Stomach (tissue), 9 donors: ENCODE measurements around the gene ADAMTSL3. TPM values are rescaled to one million over a fixed set of nuclear protein-coding genes. Genes with fewer than 3 reads are reported as not detected.

Experiments used
- DNase-seq, 2 donors: peaks; one replicate each; pipeline versions ENCODE4 v3.0.0 to v3.0.0-alpha.2; 2013 to 2019
- H3K27ac ChIP-seq, 5 donors: fragments of 200-600 bp in 4 of 5; sonication (generic) in 4 of 5; one replicate each; pipeline ENCODE4 v1.5.1; 2013 to 2019; ENCODE audit warnings: mild to moderate bottlenecking in 1 of 5, moderate library complexity in 1 of 5
- H3K27me3 ChIP-seq, 3 donors: fragments of 200-600 bp; sonication (generic); one replicate each; pipeline ENCODE4 v1.5.1; 2017 to 2019; ENCODE audit warnings: mixed run types in 1 of 3
- H3K36me3 ChIP-seq, 4 donors: fragments of 200-600 bp; sonication (generic); 1 replicate in 3 of 4; 2 replicates in 1 of 4; pipeline ENCODE4 v1.5.1; 2016 to 2019
- H3K4me1 ChIP-seq, 4 donors: fragments of 200-600 bp; sonication (generic); one replicate each; pipeline ENCODE4 v1.5.1; 2016 to 2019
- H3K4me3 ChIP-seq, 4 donors: fragments of 200-600 bp; sonication (generic) in 3 of 4; one replicate each; pipeline ENCODE4 v1.5.1; 2016 to 2019; ENCODE audit warnings: mild to moderate bottlenecking in 1 of 4
- H3K9me3 ChIP-seq, 4 donors: fragments of 200-600 bp; sonication (generic); one replicate each; pipeline ENCODE4 v1.5.1; 2016 to 2019
- EP300 ChIP-seq: sonication (generic); formaldehyde crosslinking; IDR thresholded peaks from one replicate; pipeline ENCODE4 v1.6.1; 2017; ENCODE audit warnings: antibody characterized with exemption
- POLR2A ChIP-seq, 4 donors: fragments of 450-650 bp; IDR thresholded peaks; one replicate each; pipeline ENCODE4 v1.6.1; 2016; ENCODE audit warnings: antibody characterized with exemption in 4 of 4, control low read depth in 2 of 4, mild to moderate bottlenecking in 1 of 4, moderate library complexity in 1 of 4
- POLR2AphosphoS5 ChIP-seq, 3 donors: sonication (generic); formaldehyde crosslinking; IDR thresholded peaks; one replicate each; pipeline ENCODE4 v1.6.1; 2016; ENCODE audit warnings: antibody characterized with exemption in 3 of 3
- WGBS, 5 donors: extraction: QIAGEN DNeasy Blood & Tissue Kit in 3 of 5; methylation state at CpG; one replicate each; pipeline versions ENCODE4 v1.1.5 to v1.1.7; 2013 to 2018; 5-methylcytosine and 5-hydroxymethylcytosine counted together
- intact Hi-C: fragments of 100-400 bp; cut with DNase I; formaldehyde crosslinking; loops from one replicate; pipeline ENCODE4 v1.15.1; 2023; ENCODE audit warnings: low total_unique reads
- polyA plus RNA-seq, 3 donors: library from polyadenylated mRNA; stranded (reverse); fragments of 200-250 nt; gene quantifications; one replicate each; pipeline ENCODE4 v1.2.3, GENCODE V29; 2013
- total RNA-seq, 5 donors: library from RNA; depleted of rRNA; stranded (reverse); fragments of >200 nt; gene quantifications; one replicate each; pipeline versions ENCODE4 v1.1.0 to v1.2.3, GENCODE V29; 2014 to 2016
- TF ChIP-seq, protein P1 (sequence below), 7 experiments: fragments of 450-650 bp in 4 of 7; fragments of 200-600 bp in 3 of 7; sonication (generic) in 3 of 7; IDR thresholded peaks; one replicate each; pipeline ENCODE4 v1.5.1; 2016 to 2019; ENCODE audit warnings: antibody characterized with exemption in 7 of 7, control low read depth in 2 of 7, mild to moderate bottlenecking in 1 of 7
- donor health status: healthy with polysubstance abuse.
- donor health status: Bipolar disorder and iron deficiency.
- donor health status: healthy.

Gene ADAMTSL3
- total and polyA plus RNA-seq, 8 donors, result 1.1 to 54.9 (median 6.0) TPM

- TF ChIP-seq POLR2A (IDR thresholded peaks at IDR 0.05) (no peak), POLR2AphosphoS5 (IDR thresholded peaks at IDR 0.05) (no peak), EP300 (no peak)
- TF ChIP-seq, protein P1, sequence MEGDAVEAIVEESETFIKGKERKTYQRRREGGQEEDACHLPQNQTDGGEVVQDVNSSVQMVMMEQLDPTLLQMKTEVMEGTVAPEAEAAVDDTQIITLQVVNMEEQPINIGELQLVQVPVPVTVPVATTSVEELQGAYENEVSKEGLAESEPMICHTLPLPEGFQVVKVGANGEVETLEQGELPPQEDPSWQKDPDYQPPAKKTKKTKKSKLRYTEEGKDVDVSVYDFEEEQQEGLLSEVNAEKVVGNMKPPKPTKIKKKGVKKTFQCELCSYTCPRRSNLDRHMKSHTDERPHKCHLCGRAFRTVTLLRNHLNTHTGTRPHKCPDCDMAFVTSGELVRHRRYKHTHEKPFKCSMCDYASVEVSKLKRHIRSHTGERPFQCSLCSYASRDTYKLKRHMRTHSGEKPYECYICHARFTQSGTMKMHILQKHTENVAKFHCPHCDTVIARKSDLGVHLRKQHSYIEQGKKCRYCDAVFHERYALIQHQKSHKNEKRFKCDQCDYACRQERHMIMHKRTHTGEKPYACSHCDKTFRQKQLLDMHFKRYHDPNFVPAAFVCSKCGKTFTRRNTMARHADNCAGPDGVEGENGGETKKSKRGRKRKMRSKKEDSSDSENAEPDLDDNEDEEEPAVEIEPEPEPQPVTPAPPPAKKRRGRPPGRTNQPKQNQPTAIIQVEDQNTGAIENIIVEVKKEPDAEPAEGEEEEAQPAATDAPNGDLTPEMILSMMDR (IDR thresholded peaks at IDR 0.05), result no peak
- intact Hi-C loops, result no loop called here
Observed at GRCh38 chr15:83890587-83890986, 236.7 kb downstream of the ADAMTSL3 start.

DNA sequence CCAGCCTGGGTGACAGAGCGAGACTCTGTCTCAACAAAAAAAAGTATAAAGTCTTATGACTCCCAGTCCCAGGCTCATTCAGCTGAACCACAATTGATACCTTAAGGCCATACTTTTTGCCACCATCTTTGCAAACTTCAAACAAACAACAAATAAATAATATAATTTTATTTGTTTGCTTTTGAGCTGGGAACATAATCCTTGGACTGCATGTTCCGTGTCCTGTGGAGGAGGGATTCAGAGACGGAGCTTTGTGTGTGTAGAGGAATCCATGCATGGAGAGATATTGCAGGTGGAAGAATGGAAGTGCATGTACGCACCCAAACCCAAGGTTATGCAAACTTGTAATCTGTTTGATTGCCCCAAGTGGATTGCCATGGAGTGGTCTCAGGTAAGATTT is 238.6 kb downstream of the ADAMTSL3 start:
- Histone ChIP-seq H3K9me3 (no peaks in the 10 kb centered on the region), H3K36me3 (peaks cover 0 to under 1% (median 0%) of the 10 kb centered on the region in 4 donors), H3K27me3 (no peaks in the 10 kb centered on the region), H3K4me1 (no peaks in the 10 kb centered on the region), H3K27ac (no peak overlapping the region), H3K4me3 (no peak overlapping the region)
- intact Hi-C loops, result no loop called here
- no peak for DNase-seq
- 94 to 96% (median 95%) methylated on average over 4 of the region's 4 CpGs for WGBS, 5 donors
- TF ChIP-seq, protein P1 (IDR thresholded peaks at IDR 0.05), result no peak
- TF ChIP-seq EP300, result no peak
- no peak for TF ChIP-seq POLR2A (IDR thresholded peaks at IDR 0.05)
- no peak for TF ChIP-seq POLR2AphosphoS5 (IDR thresholded peaks at IDR 0.05)

More at GRCh38 chr15:83890587-83890986, 236.7 kb downstream of the ADAMTSL3 start:
- no peak overlapping the region for H3K27ac ChIP-seq
- H3K4me3 ChIP-seq, result no peak overlapping the region
- no peaks in the 10 kb centered on the region for H3K4me1 ChIP-seq
- DNase-seq, result peak in 1 of 2 donors; percentile 36
- 38 to 74% (median 53%) methylated on average over 1 of the region's 1 CpG for WGBS, 5 donors
- H3K36me3 ChIP-seq, result no peaks in the 10 kb centered on the region
- no peaks in the 10 kb centered on the region for H3K27me3 ChIP-seq
- no peaks in the 10 kb centered on the region for H3K9me3 ChIP-seq

DNA sequence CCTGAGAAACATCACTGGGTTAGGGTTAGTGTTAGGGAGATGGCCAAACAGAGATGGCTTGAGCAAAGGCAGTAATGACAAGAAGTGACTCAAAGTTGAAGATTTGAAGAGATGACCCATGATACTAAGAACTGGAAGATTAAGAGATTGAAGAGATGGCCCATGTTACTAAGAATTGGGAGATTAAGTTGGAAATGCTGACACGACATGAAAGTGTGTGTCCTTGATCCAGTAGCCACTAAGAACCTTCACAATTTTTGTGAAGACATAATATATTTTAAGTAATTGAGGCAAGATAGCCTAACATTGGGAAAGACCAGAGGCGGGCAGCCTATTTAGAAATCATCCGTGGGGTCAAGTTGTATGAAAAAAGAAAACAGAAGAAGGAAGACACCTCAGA is 239.4 kb downstream of the ADAMTSL3 start:
- H3K4me3 ChIP-seq, result no peak overlapping the region
- 85 to 92% (median 91%) methylated on average over 3 of the region's 3 CpGs for WGBS, 5 donors
- intact Hi-C loops, result no loop called here

DNA sequence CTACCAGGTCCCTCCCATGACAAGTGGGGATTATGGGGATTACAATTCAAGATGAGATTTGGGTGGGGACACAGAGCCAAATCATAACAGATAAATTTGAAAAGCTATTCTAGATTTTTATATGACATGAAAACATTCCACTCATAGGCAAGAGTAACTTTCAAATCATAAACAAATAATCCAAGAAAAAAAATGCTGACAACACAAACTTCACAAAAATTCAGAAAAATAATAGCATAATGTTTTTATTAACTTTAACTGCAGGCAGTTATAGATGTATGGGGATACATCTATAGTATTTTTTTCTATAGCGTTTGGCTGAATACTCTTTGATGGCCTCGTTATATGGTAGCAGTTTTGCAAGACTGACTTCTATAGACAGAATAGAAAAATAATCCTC is 243.1 kb downstream of the ADAMTSL3 start:
- no peaks in the 10 kb centered on the region for H3K27me3 ChIP-seq
- no peak overlapping the region for H3K27ac ChIP-seq
- H3K9me3 ChIP-seq, result no peaks in the 10 kb centered on the region
- TF ChIP-seq POLR2AphosphoS5 (IDR thresholded peaks at IDR 0.05) (no peak), EP300 (no peak), POLR2A (IDR thresholded peaks at IDR 0.05) (no peak)
- TF ChIP-seq, protein P1 (IDR thresholded peaks at IDR 0.05), result no peak
- H3K4me3 ChIP-seq, result no peak overlapping the region
- no peaks in the 10 kb centered on the region for H3K4me1 ChIP-seq
- peaks cover 0 to 4% (median 0%) of the 10 kb centered on the region in 4 donors for H3K36me3 ChIP-seq
- 90 to 98% (median 95%) methylated on average over 2 of the region's 2 CpGs for WGBS, 5 donors
- DNase-seq, result no peak
- intact Hi-C loops, result no loop called here

More for the DNA sequence above, 239.4 kb downstream of the ADAMTSL3 start:
- no peak for DNase-seq
- Histone ChIP-seq H3K36me3 (peaks cover 0 to 4% (median 0%) of the 10 kb centered on the region in 4 donors), H3K27me3 (no peaks in the 10 kb centered on the region), H3K4me1 (no peaks in the 10 kb centered on the region), H3K27ac (no peak overlapping the region), H3K9me3 (no peaks in the 10 kb centered on the region)
- no peak for TF ChIP-seq EP300
- TF ChIP-seq, protein P1 (IDR thresholded peaks at IDR 0.05), result no peak
- TF ChIP-seq POLR2A (IDR thresholded peaks at IDR 0.05), result no peak
- no peak for TF ChIP-seq POLR2AphosphoS5 (IDR thresholded peaks at IDR 0.05)
